OCI-LY7 (cell line): ENCODE measurements around the gene ABCB11.

Source experiments
- EZH2phosphoT487 ChIP-seq: fragments of 200-600 bp; sonication (generic); IDR thresholded peaks from 2 replicates; pipeline ENCODE4 v1.6.1; 2018; ENCODE audit warnings: low read depth, borderline replicate concordance, mild to moderate bottlenecking, mixed run types, antibody characterized with exemption, low read length, moderate library complexity, mixed read lengths
- TF ChIP-seq, protein P1 (sequence below): fragments of 200-600 bp; sonication (generic); conservative IDR thresholded peaks from 2 replicates; pipeline ENCODE4 v1.5.1; 2014; ENCODE audit warnings: mild to moderate bottlenecking, antibody characterized with exemption, low read length, moderate library complexity, mixed read lengths

DNA sequence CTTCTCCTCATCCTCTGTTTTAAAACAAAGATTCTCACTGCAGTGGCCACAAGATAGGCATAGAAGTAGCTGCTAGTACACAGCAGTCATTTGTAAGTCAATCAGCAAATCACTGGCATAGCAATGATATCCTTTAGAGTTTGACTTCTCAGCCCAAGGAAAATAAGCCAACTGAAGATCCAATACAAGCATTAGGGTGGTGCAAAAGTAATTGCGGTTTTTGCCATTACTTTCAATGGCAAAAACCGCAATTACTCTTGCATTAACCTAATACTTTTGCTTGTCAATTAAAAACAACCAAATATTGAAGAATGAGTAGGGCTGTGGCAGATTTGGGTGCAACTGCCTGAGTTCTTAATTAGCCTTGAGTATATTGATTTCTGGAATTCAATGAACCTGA is 127.2 kb downstream of the ABCB11 start:
- TF ChIP-seq, protein P1, sequence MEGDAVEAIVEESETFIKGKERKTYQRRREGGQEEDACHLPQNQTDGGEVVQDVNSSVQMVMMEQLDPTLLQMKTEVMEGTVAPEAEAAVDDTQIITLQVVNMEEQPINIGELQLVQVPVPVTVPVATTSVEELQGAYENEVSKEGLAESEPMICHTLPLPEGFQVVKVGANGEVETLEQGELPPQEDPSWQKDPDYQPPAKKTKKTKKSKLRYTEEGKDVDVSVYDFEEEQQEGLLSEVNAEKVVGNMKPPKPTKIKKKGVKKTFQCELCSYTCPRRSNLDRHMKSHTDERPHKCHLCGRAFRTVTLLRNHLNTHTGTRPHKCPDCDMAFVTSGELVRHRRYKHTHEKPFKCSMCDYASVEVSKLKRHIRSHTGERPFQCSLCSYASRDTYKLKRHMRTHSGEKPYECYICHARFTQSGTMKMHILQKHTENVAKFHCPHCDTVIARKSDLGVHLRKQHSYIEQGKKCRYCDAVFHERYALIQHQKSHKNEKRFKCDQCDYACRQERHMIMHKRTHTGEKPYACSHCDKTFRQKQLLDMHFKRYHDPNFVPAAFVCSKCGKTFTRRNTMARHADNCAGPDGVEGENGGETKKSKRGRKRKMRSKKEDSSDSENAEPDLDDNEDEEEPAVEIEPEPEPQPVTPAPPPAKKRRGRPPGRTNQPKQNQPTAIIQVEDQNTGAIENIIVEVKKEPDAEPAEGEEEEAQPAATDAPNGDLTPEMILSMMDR, result no peak
- TF ChIP-seq EZH2phosphoT487, result no peak
